ENCODE results near the gene KRTAP10-7.
"Not testable (repeated sequence)": the region's sequence is repeated elsewhere in the genome, so short reads cannot be mapped to it uniquely, and the experiment has no call there.

KRTAP10-7 gene

DNA sequence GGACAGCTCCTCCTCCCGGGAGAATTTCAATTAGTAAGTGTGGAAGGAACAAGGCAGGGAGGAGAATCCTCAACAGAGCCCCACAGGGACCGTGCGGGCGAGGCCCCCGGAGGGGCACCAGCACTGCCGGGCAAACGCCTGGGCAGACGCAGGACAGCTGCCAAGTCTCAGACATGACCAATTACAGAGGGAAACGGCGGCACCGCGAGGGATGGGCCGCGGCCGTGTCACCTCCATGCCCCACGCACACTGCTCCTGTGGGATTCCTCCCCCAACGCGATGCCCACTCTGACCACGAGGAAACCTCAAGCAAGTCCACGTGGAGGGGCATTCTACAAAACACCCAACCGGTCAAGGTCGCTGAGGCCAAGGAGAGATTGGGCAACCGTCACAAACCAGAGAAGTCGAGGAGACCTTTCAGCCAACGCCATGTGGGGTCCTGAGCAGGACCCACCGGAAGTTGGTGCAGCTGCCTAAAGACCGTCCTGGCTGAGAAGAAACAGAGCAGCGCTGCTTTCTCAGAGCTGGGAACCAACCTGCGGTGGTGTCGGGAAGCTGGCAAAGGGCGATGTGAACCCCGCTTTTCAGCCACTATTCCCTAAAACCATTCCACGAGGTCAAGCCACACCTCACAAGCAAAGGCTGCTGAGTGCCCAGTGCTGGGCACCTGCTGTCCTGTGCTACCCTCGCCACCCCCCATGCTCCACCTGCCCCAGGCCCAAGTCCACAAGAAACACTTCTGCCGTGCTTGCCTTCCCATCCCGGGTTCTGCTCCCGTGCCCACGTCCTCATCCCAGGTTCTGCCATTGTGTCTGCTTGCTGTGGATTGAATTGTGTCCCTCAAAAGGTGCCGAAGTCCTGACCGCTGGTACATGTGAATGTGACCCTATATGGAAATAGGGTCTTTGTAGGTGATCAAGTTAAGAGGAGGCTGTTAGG is 28.3 kb upstream of the KRTAP10-7 start:
- no peak for DNase-seq

DNA sequence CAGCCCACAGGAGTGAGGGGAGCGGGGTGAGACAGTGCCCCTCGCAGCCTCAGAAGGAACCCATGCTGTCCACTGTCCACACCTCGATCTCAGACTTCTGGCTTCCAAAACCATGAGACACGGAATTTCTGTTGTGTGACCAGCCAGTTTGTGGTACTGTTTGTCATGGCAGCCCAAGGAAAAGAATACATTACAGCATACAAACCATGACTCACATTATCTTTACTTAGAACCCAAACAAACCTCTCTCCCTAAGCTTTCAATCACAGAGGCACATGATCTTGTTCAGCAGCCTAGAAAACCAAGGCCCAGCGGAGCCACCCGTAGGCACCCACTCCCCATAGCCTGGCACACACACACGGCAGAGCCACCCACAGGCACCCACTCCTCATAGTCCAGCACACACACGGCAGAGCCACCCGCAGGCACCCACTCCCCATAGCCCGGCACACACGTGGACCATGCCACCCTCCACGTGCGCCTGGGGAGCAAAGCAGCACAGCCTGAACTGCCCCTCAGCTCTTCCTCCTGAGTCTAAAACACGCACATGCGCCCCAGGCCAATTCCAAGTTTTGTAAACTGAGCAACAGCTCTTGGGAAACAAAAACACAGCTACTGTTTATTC is 27.3 kb upstream of the KRTAP10-7 start:
- no peak for DNase-seq

DNA sequence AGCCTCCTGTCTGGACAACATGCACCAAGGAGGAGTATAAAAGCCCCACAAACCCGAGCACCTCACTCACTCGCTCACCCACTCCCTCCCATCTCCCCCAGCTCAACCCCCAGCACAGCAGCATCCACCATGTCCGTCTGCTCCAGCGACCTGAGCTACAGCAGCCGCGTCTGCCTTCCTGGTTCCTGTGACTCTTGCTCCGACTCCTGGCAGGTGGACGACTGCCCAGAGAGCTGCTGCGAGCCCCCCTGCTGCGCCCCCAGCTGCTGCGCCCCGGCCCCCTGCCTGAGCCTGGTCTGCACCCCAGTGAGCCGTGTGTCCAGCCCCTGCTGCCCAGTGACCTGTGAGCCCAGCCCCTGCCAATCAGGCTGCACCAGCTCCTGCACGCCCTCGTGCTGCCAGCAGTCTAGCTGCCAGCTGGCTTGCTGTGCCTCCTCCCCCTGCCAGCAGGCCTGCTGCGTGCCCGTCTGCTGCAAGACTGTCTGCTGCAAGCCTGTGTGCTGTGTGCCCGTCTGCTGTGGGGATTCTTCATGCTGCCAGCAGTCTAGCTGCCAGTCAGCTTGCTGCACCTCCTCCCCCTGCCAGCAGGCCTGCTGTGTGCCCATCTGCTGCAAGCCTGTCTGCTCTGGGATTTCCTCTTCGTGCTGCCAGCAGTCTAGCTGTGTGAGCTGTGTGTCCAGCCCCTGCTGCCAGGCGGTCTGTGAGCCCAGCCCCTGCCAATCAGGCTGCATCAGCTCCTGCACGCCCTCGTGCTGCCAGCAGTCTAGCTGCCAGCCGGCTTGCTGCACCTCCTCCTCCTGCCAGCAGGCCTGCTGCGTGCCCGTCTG is 26.6 kb upstream of the KRTAP10-7 start, which contains the start of gene KRTAP10-4:
TSS of gene KRTAP10-4 (plus strand) at position 100 of the 827 bp plus-strand sequence. CDS start at position 130, 30 bp downstream.
- DNase-seq: not testable (repeated sequence)

DNA sequence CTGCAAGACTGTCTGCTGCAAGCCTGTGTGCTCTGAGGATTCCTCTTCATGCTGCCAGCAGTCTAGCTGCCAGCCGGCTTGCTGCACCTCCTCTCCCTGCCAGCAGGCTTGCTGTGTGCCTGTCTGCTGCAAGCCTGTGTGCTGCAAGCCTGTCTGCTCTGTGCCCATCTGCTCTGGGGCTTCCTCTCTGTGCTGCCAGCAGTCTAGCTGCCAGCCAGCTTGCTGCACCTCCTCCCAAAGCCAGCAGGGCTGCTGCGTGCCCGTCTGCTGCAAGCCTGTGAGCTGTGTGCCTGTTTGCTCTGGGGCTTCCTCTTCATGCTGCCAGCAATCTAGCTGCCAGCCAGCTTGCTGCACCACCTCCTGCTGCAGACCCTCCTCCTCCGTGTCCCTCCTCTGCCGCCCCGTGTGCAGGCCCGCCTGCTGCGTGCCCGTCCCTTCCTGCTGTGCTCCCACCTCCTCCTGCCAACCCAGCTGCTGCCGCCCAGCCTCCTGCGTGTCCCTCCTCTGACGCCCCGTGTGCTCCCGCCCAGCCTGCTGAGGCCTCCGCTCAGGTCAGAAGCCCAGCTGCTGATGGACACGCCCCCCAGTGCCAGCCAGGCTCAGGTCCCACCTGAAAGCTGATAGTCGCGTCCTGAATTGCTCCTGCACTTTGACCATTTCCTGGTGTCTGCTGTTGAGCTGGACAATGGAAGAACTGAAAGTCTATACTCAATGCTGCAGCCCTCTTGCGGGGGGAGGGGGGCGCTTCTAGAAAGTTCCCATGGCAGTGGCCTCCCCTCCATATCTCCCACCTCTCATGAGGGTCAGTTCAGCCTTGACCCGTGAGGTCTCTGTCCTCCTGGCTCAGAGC is 25.7 kb upstream of the KRTAP10-7 start:
- DNase-seq: no peak

DNA sequence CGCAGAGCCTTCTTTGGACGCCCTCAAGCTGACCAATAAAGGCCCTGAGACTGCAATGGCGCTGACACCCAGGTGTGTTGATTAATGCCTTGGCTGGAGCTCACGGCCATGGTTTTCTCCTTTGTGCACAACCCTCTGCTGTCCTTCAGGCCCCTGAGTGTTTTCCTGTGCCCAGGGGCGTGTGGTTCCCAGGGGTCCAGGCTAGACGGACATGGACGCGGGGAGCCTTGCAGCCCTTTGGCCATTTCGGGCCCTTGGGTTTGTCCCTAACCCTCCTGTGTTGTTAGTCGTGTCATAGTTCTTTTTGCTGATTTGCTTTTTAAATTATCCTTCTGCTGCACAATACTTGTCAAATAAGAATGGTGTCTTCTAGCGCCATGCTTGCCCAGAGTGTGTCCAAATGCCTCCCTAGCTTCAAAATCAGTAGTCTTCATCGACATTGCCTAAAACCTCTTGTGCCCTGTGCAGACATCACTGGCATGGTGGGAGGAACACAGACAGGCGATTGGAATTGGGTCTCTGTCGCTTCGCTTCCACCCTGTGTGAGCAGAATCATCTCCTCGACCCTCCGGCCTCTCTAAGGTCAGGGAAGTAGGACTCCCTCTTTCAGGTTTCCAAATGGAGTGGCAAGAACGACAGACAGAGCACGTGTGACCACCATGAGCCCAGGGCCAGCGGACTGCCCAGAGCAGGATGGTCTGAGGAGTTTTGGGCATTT is 24.9 kb upstream of the KRTAP10-7 start:
- DNase-seq: no peak

DNA sequence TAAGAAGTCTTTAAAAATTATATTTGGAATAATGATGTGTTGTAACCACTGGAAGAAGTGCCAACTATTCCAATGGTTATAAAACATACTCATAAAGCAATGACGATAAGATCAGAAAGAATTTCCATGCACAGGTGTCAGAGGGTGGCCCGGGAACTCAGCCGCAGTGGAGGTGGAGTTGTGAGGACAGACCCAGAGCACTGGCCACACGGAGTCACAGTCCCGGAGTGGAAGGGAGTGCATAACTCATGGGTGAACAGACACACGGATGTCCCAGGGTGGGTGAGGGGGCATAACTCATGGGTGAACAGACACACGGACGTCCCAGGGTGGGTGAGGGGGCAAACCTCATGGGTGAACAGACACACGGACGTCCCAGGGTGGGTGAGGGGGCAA is 24.4 kb upstream of the KRTAP10-7 start:
- DNase-seq: no peak

DNA sequence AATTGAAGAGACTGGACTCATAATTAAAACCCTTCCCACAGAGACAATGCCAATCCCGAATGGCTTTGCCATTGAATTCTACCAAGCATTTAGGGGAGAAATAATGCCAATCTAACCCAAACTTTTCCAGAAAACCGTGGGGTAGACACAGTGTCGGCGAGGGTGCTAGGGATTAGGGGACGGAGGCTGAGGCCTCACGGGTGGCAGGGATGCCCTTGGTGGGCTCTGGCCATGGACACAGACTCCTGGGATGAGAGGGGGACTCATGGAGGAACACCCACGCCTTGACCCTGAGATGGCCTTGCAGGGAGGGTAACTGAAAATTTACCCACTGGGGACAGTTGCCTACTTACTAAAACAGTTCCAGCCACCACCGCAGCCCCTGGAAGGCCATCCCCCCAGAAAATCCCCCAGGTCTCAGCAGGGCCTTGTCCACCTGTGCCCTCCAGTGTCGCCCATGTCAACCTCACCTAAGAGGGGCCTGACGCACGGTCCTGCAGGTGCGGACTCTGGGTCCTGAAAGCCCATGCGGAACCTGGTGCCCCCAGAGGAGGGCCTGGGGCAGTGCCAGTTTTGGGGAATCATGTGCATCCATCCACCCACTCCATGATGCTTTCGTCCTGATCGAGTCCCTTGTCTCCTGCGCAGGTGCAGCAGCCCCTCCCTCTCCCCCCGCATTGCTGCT is 21.9 kb upstream of the KRTAP10-7 start:
- DNase-seq: no peak

DNA sequence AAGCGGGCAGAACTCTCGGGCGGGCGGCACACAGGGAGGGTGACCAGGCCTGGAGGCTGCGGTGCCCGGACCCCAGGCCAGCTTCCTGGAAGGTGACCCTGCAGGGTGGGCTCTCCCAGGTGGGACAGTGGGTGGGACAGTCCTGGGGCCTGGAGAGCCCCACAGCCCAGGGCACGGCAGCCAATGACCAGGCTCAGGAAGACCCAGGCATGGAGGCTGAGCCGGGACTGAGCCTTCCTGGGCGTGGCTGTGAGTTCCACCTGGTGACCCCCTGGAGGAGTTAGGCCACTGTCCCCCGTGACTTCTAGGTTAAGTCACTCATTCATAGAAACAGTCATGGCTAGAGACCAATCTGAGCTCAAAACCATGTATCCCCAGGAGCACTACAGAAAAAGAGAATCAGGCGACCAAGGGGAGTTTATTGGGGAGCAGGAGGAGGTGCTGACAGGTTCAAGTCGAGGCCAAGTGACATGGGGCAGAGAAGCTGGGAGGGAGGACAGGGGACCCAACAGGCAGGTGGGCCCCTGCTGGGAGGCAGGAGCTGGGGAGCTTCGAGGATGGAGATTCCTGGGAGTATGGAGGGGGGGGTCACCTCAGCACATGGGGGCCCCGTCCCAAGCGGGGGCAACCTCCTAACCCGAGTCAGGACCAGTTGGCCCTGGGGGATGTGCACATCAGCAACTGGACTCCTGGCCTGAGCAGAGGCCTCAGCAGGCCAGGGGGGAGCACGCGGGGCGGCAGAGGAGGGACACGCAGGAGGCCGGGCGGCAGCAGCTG is 21.2 kb upstream of the KRTAP10-7 start:
- DNase-seq: no peak

DNA sequence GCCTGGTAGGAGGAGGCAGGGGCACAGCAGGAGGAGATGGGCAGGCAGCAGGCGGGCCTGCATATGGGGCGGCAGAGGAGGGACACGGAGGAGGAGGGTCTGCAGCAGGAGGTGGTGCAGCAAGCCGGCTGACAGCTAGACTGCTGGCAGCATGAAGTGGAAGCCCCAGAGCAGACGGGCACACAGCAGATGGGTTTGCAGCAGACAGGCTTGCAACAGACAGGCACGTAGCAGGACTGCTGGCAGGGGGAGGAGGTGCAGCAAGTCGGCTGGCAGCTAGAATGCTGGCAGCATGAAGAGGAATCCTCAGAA is 20.6 kb upstream of the KRTAP10-7 start:
- DNase-seq: no peak

DNA sequence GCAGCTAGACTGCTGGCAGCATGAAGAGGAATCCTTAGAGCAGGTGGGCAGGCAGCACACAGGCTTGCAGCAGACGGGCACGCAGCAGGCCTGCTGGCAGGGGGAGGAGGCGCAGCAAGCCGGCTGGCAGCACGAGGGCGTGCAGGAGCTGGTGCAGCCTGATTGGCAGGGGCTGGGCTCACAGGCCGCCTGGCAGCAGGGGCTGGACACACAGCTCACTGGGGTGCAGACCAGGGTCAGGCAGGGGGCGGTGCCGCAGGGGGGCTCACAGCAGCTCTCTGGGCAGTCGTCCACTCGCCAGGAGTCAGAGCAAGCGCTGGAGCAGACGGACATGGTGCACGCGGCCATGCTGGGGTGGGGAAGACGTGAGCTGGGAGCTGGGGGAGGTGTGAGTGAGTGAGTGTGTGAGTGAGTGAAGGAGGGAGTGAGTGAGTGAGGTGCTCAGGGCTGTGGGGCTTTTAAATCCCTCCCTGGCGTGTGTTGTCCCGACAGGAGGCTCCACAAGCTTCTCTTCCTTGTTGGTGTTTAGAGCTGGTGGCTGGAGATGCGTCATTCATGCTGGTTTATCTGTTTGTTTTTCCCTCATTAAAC is 20.1 kb upstream of the KRTAP10-7 start, which contains the start of gene KRTAP10-5:
TSS of gene KRTAP10-5 (minus strand) at position 374 of the 591 bp plus-strand sequence. CDS start at position 348, 26 bp downstream.
- DNase-seq: not testable (repeated sequence)

DNA sequence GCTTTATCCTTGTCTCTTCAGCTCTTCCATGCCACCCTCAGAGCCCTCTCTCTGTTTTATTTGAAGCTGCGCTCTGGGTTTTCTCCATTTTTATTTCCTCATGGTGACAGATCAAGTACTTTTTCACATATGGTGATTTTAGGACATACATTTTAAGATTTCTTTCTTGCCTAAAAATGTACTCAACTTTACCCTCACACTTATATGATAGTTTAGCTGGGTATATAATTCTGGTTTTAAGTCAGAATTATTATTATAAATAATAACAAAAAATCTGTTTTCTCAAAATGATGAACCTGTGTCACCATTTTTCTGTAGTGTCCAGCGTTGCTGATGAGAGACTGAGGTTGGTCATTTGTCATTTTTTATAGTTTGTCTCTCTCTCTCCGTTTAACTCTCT is 19.2 kb upstream of the KRTAP10-7 start:
- no peak for DNase-seq

DNA sequence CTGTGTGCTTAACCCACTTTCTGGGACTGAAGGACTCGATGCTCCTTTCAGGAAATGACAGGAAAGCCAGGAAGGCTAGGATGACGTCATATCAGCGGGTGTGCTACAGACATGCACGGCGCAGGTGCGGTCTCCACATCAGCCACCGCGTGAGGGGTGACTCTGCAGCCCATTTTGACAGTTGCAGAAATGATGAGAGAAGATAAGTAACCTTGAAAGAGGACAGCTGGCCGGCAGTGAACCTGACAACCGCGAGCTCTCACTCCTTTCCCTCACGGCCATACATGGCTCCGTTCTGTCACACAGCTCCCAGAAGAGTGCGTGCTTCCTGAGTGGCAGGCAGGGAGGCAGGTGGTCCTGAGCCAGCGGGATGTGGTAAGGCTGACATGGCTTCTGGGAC is 18.3 kb upstream of the KRTAP10-7 start:
- no peak for DNase-seq

DNA sequence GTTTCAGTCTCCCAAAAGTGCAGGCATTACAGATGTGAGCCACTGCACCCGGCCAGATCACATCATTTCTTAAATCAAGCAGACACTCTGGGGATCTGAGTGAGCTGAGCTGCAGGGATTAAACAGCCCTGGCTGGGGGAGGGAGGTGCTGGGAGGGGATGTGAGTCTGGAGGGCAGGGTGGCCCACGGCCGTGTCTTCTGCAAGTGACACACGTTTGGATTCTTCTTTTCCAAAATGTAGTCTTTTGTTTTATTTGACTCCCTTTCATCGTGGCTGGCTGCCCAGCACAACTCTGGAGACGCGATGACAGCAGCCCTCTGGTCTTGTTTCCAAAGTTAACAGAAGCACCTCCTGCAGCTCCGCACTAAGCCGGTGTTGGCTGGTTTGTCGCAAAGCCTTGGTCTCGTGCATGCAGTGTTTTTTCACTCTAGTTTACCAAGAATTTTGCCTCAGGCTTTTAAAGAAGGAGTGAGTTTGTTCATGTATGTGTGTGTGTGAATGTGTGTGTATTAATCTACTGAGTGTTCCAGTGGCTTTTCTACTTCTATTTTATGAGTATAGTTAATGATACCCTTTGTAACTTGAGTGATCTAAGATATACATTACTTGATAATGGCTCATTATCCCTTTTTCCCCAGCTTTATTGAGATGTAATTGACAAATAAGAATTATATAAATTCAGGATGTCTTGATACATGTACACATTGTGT is 17.2 kb upstream of the KRTAP10-7 start:
- DNase-seq: no peak

DNA sequence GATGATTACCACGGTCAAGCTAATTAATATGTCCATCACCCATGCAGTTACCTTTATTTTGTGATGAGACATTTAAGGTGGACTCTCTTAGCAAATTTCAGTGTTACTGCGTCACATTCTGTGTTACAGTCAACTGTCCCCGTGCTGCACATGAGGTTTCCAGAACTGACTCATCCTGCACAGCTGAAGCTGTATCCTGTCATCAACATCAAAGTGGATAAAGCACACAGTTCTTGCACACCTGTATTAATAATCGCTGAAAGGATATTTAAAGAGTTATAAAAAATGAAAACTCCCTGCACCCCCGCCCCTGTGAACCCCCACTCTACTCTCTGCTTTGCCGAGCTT is 16.6 kb upstream of the KRTAP10-7 start:
- no peak for DNase-seq

DNA sequence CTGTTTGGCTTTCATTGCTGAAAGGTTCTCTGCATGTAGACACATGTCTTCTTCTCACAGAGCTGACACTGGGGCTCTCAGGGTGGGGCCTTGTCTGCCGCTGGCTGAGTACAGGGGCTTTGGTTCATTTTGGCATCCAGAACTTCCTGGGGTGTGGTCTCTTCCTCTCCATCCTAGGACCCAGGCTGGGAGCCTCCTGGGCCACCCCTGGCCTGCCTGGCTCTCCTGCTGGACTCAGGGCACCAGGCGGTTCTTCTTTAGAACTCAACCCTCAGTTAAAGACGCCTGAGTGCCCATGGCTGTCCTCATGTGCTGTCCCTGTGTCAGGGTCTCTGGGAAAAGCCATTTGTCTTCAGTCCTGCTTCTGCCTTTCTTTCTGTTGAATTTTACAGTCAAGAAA is 14.5 kb upstream of the KRTAP10-7 start:
- DNase-seq: no peak

DNA sequence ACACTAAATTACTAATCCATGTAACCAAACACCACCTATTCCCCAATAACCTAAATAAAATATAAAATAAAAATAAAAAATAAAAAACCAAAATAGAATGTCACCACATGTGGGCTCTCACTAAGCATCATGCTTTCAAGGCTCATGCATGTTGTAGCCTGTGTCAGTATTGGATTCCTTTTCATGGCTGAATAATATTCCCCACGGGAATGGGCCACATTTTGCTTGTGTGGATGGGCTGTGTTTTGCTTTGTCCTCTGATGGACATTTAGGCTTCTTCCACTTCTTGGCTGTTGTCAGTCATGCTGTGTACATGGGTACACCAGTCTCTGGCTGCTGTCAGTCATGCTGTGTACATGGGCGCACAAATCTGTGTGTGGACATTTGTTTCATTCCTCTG is 11.3 kb upstream of the KRTAP10-7 start:
- no peak for DNase-seq

DNA sequence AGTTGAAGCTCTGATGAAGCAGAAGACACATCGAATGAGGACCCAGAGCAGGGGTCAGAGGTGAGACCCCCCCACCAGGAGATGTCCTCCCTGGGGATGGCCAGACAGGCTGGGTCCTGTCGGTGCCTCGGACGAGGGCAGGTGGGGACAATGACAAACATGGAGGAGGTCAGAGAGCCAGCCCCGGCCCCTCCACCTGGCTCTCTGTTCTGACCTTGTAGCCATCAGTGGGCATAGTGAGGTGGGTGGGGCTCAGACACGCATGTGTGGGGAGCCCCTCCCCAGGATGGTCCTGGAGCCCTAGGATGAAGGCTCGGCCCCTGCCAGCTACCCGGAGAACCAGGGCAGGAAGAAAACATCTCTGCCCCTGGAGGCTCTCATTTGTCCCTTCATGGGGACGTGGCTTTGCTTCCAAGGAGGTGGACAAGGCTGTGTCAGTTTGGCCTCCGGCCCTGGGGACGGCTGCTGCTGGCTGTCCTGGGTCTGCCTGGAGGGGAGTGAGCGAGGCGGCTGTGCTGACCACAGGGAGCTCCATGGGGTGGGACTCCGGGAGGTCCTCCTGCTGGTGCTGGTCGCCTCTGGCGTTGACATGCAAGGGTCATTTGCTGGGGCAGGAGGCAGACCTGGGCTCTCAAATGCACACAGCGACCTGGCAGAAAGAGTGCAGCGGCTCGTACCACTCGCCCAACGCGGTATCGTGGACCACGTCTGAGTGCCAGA is 10.7 kb upstream of the KRTAP10-7 start:
- no peak for DNase-seq

DNA sequence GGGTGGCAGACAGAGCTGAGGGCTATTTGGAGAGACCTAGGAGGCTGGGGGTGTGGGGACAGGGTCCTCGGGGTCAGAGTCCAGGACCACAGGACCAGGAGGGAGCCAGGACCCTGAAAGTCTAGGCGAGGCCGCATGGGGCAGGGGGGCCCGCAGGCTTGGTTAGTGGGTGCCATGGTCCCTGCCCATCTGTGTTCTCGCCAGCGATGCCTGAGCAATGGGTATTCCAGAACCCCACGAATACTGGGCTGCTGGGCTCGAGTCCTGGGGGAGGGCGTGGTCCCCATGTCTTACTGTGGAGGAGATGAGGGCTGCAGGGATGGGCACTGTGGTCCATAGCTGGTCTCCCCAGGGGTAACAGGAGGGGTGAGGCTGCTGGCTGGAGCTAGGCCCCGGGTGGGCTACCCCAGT is 10.1 kb upstream of the KRTAP10-7 start:
- no peak for DNase-seq

All from NCI-H2171 (cell line).